Ishikawa (cell line): ENCODE results near the gene ARRDC5.

ENCODE experiments used
- CREB1 ChIP-seq: IDR thresholded peaks from 2 replicates; pipeline ENCODE4 v1.6.1; 2012; ENCODE audit warnings: low read depth
- EGR1 ChIP-seq: IDR thresholded peaks from 2 replicates; pipeline ENCODE4 v1.6.1; 2012
- EP300 ChIP-seq: IDR thresholded peaks from 2 replicates; pipeline ENCODE4 v1.6.1; 2012; ENCODE audit warnings: borderline replicate concordance
- FOXM1 ChIP-seq: IDR thresholded peaks from 2 replicates; pipeline ENCODE4 v1.6.1; 2012; ENCODE audit warnings: low read depth, borderline replicate concordance
- NFIC ChIP-seq: IDR thresholded peaks from 2 replicates; pipeline ENCODE4 v1.6.1; 2012
- RAD21 ChIP-seq: IDR thresholded peaks from 2 replicates; pipeline ENCODE4 v1.6.1; 2012; ENCODE audit warnings: low read depth
- TAF1 ChIP-seq: IDR thresholded peaks from 2 replicates; pipeline ENCODE4 v1.6.1; 2012; ENCODE audit warnings: low read depth, mild to moderate bottlenecking
- TCF12 ChIP-seq: IDR thresholded peaks from 2 replicates; pipeline ENCODE4 v1.6.1; 2012; ENCODE audit warnings: low read depth
- TEAD4 ChIP-seq: IDR thresholded peaks from 2 replicates; pipeline ENCODE4 v1.6.1; 2012
- YY1 ChIP-seq: IDR thresholded peaks from 2 replicates; pipeline ENCODE4 v1.6.1; 2012; ENCODE audit warnings: low read depth
- ZBTB7A ChIP-seq: IDR thresholded peaks from 2 replicates; pipeline ENCODE4 v1.6.1; 2012; ENCODE audit warnings: low read depth
- TF ChIP-seq, protein P1 (sequence below): IDR thresholded peaks from 2 replicates; pipeline ENCODE4 v1.6.1; 2012; ENCODE audit warnings: low read depth, mild to moderate bottlenecking
- TF ChIP-seq, protein P2 (sequence below): IDR thresholded peaks from 2 replicates; pipeline ENCODE4 v1.6.1; 2012
- TF ChIP-seq, protein P3 (sequence below): IDR thresholded peaks from 2 replicates; pipeline ENCODE4 v1.6.1; 2012

The ARRDC5 gene

DNA sequence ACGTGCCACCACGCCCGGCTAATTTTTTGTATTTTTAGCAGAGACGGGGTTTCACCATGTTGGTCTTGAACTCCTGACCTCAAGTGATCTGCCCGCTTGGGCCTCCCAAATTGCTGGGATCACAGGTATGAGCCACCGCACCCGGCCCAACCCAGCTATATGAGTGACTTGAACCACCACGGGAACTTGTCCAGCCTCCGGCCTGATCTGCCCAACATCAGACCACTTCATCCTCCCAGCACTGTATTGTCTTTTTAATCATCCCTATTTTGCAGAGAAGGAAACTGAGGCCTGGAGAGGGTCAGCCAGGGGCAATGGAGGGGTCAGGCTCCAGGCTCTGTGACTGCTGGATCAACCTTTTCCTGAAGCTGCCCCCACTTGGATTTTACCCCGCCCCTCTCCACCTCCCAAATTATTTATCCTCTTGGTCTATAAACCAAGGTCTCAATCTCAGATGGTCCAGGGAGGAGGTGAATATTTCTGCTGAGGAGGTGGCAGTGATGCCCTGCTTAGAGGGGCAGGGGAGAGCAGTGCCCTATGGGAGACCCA is 34.3 kb downstream of the ARRDC5 start:
- TF ChIP-seq, protein P1, sequence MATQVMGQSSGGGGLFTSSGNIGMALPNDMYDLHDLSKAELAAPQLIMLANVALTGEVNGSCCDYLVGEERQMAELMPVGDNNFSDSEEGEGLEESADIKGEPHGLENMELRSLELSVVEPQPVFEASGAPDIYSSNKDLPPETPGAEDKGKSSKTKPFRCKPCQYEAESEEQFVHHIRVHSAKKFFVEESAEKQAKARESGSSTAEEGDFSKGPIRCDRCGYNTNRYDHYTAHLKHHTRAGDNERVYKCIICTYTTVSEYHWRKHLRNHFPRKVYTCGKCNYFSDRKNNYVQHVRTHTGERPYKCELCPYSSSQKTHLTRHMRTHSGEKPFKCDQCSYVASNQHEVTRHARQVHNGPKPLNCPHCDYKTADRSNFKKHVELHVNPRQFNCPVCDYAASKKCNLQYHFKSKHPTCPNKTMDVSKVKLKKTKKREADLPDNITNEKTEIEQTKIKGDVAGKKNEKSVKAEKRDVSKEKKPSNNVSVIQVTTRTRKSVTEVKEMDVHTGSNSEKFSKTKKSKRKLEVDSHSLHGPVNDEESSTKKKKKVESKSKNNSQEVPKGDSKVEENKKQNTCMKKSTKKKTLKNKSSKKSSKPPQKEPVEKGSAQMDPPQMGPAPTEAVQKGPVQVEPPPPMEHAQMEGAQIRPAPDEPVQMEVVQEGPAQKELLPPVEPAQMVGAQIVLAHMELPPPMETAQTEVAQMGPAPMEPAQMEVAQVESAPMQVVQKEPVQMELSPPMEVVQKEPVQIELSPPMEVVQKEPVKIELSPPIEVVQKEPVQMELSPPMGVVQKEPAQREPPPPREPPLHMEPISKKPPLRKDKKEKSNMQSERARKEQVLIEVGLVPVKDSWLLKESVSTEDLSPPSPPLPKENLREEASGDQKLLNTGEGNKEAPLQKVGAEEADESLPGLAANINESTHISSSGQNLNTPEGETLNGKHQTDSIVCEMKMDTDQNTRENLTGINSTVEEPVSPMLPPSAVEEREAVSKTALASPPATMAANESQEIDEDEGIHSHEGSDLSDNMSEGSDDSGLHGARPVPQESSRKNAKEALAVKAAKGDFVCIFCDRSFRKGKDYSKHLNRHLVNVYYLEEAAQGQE: no peak

DNA sequence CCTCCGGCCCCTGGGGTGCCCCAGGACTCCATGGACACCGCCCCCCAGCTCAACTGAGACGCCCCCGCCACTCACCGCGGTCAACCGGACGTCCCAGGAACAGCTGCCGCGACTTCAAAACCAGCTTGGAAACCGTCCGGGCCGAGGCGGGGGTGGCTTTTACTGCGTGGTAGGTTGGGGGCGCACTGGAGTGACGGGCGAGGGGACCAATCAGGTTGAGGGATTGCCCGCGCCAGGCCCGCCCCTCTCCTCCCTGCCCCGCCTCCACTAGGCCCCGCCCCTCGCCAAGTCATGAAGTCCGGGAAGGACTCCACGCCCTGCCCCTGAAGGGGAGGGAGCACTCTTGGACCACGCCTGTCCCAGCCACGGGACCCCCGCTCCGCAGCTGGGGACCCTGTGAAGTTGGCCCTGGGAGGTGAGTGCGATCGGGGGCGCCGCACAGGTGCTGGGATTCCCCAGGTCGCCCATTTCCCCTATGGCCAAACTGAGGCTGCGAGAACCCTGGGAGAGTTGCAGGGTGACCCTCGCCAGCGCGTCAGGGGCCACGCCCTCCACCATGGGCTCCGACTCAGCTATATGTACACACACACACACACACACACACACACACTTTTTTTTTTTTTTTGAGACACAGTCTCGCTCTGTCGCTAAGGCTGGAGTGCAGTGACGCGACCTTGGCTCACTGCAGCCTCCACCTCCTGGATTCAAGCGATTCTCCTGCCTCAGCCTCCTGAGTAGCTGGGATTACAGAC is 35.0 kb downstream of the ARRDC5 start, which contains the start of gene PLIN3:
PLIN3 (minus strand) TSS at position 134 of the 752 bp plus-strand sequence. CDS start 6,273 bp downstream, outside the sequence.
- 0 out of 2 replicates have a peak, but pooled peaks have one; percentile 25 for TF ChIP-seq TAF1
- TF ChIP-seq TCF12: no peak
- TF ChIP-seq, protein P2, sequence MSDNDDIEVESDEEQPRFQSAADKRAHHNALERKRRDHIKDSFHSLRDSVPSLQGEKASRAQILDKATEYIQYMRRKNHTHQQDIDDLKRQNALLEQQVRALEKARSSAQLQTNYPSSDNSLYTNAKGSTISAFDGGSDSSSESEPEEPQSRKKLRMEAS: peak; percentile 52; the same call in 1 of the 2 replicates
- peak; percentile 75 for TF ChIP-seq EGR1
- TF ChIP-seq EP300: no peak
- TF ChIP-seq, protein P1: no peak

DNA sequence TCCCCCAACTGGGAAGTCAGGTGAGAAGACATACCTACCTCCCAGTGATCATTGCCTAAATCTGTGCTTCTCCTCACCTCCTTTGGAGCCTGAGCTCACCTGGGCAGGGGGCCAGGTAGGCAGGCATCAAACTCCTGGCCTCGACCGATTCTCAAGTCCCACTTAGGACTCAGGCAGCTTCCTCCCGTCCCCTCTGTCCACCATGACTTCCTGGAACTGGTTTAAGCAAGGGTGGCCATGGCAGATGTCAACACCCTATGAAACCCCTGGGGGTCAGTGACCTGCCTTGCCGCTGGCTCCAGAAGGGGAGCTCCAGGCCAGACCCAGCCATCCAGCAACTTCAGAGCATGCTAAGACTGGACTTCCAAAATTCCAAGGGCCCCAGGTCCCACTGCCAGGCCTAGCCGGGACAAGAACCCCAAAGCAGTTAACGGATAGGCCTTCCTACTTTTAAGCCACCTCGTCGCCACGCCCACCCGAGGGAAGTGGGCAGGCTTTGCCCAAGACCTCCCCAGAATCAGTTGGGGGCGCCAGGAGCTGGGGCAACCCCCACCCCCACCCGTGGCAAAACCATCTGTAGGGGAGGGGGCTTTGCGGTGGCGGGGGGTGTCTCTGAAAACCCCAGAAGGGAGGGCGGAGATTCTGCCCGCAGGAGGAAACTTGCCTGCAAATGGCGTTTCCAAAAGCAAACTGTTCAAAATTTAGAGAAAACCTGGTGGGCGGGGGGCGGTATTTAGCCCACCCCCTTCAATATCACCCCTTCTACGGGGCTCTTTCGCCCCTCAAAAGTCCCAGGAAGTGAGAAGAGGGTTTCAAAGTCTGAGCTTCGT is 35.9 kb downstream of the ARRDC5 start:
- TF ChIP-seq, protein P1: no peak
- TF ChIP-seq TEAD4: no peak

DNA sequence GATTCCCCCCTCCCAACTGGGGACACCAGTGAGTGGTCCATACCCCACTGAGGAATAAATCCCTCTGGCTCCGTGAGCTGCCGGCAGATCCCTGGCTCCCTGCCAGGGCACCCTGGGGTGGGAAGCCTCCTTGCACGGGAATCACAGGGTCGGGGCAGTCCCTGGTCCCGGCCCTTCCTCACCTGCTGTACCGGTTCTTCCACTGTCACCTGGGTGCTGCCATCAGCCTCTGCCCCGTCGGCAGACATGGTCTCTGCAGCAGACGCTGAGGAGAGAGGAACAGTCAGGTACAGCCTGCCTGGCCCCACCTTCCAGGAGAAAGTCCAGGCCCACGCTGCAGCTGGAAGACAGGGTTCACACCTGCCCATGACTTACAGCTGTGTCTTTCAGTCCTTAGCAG is 41.5 kb downstream of the ARRDC5 start:
- TF ChIP-seq YY1: peak; percentile 54; the same call in 1 of the 2 replicates
- TF ChIP-seq, protein P2: peak; percentile 58
- no peak for TF ChIP-seq CREB1
- TF ChIP-seq NFIC: peak; percentile 95
- 0 out of 2 replicates have a peak, but pooled peaks have one; percentile 3 for TF ChIP-seq TEAD4
- TF ChIP-seq EP300: 0 out of 2 replicates have a peak, but pooled peaks have one; percentile 39
- TF ChIP-seq TCF12: peak; percentile 71
- 0 out of 2 replicates have a peak, but pooled peaks have one; percentile 29 for TF ChIP-seq ZBTB7A
- TF ChIP-seq, protein P3, sequence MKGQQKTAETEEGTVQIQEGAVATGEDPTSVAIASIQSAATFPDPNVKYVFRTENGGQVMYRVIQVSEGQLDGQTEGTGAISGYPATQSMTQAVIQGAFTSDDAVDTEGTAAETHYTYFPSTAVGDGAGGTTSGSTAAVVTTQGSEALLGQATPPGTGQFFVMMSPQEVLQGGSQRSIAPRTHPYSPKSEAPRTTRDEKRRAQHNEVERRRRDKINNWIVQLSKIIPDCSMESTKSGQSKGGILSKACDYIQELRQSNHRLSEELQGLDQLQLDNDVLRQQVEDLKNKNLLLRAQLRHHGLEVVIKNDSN: no peak
- no peak for TF ChIP-seq RAD21

DNA sequence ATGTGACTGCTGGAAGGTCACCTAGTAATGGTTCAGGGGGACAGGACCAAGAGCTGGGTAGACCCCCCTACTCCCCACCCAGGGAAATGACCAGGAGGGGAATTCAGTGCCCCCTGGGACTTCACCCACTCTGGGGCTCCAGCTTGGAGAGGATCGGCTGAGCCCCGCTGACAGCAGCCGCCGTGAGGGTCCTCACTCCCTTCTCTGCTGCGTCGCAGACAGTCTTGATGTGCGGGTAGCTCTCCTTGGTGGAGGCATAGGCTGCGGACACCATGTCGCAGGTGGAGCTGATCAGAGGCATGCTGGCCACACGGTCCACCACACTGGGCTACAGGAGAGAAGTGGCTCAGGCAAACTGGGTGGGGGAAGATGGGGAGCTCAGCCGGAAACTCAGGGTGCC is 43.0 kb downstream of the ARRDC5 start:
- no peak for TF ChIP-seq RAD21

DNA sequence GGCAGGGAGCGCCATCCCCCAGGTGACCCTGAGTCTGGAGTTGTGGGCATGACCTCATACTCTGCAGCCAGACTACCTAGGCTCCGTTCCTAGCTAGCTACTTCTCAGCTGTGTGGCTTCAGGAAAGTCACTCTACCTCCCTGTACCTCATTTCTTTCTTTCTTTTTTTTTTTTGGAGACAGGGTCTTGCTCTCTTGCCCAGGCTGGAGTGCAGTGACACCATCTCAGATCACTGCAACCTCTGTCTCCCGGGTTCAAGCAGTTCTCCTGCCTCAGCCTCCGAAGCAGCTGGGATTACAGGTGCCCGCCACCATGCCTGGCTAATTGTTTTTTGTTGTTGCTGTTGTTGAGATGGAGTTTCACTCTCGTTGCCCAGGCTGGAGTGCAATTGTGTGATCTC is 50.2 kb downstream of the ARRDC5 start:
- TF ChIP-seq FOXM1 (no peak), TCF12 (no peak), ZBTB7A (no peak), RAD21 (no peak), EP300 (no peak), EGR1 (no peak), TAF1 (no peak)
- TF ChIP-seq, protein P3: no peak
- TF ChIP-seq, protein P1: no peak
- TF ChIP-seq, protein P2: no peak
